Smooth muscle cell (in vitro differentiated cells): ENCODE data around the gene POLRMT. TPM values are rescaled to one million over a fixed set of nuclear protein-coding genes. Genes with fewer than 3 reads are reported as not detected.
"Not testable (repeated sequence)": the region's sequence is repeated elsewhere in the genome, so short reads cannot be mapped to it uniquely, and the experiment has no call there.

ENCODE experiments used
- DNase-seq: peaks from one replicate; lab custom pipeline; 2025; ENCODE audit not compliant: unreplicated experiment; lab: John Stamatoyannopoulos, UW
- H2AFZ ChIP-seq: fragments of 200-600 bp; sonication (generic); 2 replicates; pipeline ENCODE4 v1.6.0; 2016; ENCODE audit warnings: antibody characterized with exemption, low read depth, mild to moderate bottlenecking
- H3F3A ChIP-seq: fragments of 200-600 bp; sonication (generic); 2 replicates; pipeline ENCODE4 v1.6.0; 2017; ENCODE audit warnings: antibody characterized with exemption, low read depth
- H3K27ac ChIP-seq: fragments of 200-600 bp; sonication (generic); 2 replicates; pipeline ENCODE4 v1.5.1; 2016; ENCODE audit warnings: low read depth, mild to moderate bottlenecking
- H3K27me3 ChIP-seq: fragments of 200-600 bp; sonication (generic); 2 replicates; pipeline ENCODE4 v1.6.1; 2016; ENCODE audit warnings: low read depth, mild to moderate bottlenecking
- H3K36me3 ChIP-seq: fragments of 200-600 bp; sonication (generic); 2 replicates; pipeline ENCODE4 v1.5.1; 2016; ENCODE audit warnings: low read depth
- H3K4me1 ChIP-seq: fragments of 200-600 bp; sonication (generic); 2 replicates; pipeline ENCODE4 v1.5.1; 2016; ENCODE audit warnings: low read depth
- H3K4me2 ChIP-seq: fragments of 200-600 bp; sonication (generic); 2 replicates; pipeline ENCODE4 v1.6.0; 2016; ENCODE audit warnings: mild to moderate bottlenecking
- H3K4me3 ChIP-seq: fragments of 200-600 bp; sonication (generic); 2 replicates; pipeline ENCODE4 v1.5.1; 2016; ENCODE audit warnings: mild to moderate bottlenecking
- H3K79me2 ChIP-seq: fragments of 200-600 bp; sonication (generic); 2 replicates; pipeline ENCODE4 v1.6.0; 2016; ENCODE audit warnings: low read depth, mild to moderate bottlenecking
- H3K9ac ChIP-seq: fragments of 200-600 bp; sonication (generic); 2 replicates; pipeline ENCODE4 v1.6.0; 2016; ENCODE audit warnings: low read depth
- H3K9me3 ChIP-seq: fragments of 200-600 bp; sonication (generic); replicated peaks from 2 replicates; pipeline ENCODE4 v1.5.1; 2016; ENCODE audit warnings: low read depth
- H4K20me1 ChIP-seq: fragments of 200-600 bp; sonication (generic); 2 replicates; pipeline ENCODE4 v1.6.0; 2016; ENCODE audit warnings: low read depth
- CTCF ChIP-seq: fragments of 200-600 bp; sonication (generic); IDR thresholded peaks from 2 replicates; pipeline ENCODE4 v1.5.1; 2017; ENCODE audit warnings: borderline replicate concordance, mild to moderate bottlenecking, antibody characterized with exemption; ENCODE audit not compliant: insufficient read depth, poor library complexity, severe bottlenecking
- WGBS: methylation state at CpG from one replicate; pipeline ENCODE4 v1.1.7; 2016; ENCODE audit warnings: low lambda C conversion rate; 5-methylcytosine and 5-hydroxymethylcytosine counted together
- polyA plus RNA-seq: library from polyadenylated mRNA; unstranded; fragments of >200 nt; fragmentation: Nextera tagmentation; extraction: Ambion mirVana; gene quantifications from 2 replicates; pipeline ENCODE4 v1.2.1, GENCODE V29; 2016
- total RNA-seq: library from RNA; depleted of rRNA; stranded (reverse); fragments of >200 nt; gene quantifications from 2 replicates; pipeline ENCODE4 v1.2.3, GENCODE V29; 2014

POLRMT gene
- total and polyA plus RNA-seq, 2 experiments from 2014 or later: 23.8 to 74.2 TPM

- H3K27me3 ChIP-seq: peaks cover 31% of the 10 kb centered on the region
- H3K4me1 ChIP-seq: no peaks in the 10 kb centered on the region
- no peak overlapping the region for H2AFZ ChIP-seq
- no peak overlapping the region for H3K27ac ChIP-seq
- H3K36me3 ChIP-seq: no peaks in the 10 kb centered on the region
- peak overlapping the region; percentile 24 for H3K4me2 ChIP-seq
- peak; percentile 46 for DNase-seq
- 33% methylated on average over 41 of the region's 41 CpGs for WGBS
- TF ChIP-seq CTCF: peak; percentile 37
- no peaks in the 10 kb centered on the region for H3K9me3 ChIP-seq
- H3K4me3 ChIP-seq: no peak overlapping the region
- H3F3A ChIP-seq: no peaks in the 10 kb centered on the region
- no peaks in the 10 kb centered on the region for H3K79me2 ChIP-seq
- peaks cover 39% of the 10 kb centered on the region for H4K20me1 ChIP-seq
- no peak overlapping the region for H3K9ac ChIP-seq
These were observed 45.1 kb downstream of the POLRMT start for GRCh38 chr19:588093-588740.

GRCh38 chr19:585551-586110 lies 47.7 kb downstream of the POLRMT start:
- peaks cover 43% of the 10 kb centered on the region for H4K20me1 ChIP-seq
- no peak overlapping the region for H3K4me2 ChIP-seq
- H3K4me3 ChIP-seq: no peak overlapping the region
- no peaks in the 10 kb centered on the region for H3K4me1 ChIP-seq
- H2AFZ ChIP-seq: no peak overlapping the region
- no peak overlapping the region for H3K27ac ChIP-seq
- no peaks in the 10 kb centered on the region for H3K36me3 ChIP-seq
- peaks cover 19% of the 10 kb centered on the region for H3K27me3 ChIP-seq
- no peak overlapping the region for H3K9ac ChIP-seq
- H3F3A ChIP-seq: no peaks in the 10 kb centered on the region
- no peak for DNase-seq
- no peaks in the 10 kb centered on the region for H3K9me3 ChIP-seq
- 69% methylated on average over 10 of the region's 10 CpGs for WGBS
- TF ChIP-seq CTCF: no peak
- H3K79me2 ChIP-seq: no peaks in the 10 kb centered on the region

- not testable (repeated sequence) for H3K36me3 ChIP-seq, H3K4me2 ChIP-seq, H3K4me1 ChIP-seq, H3F3A ChIP-seq, H3K4me3 ChIP-seq, H2AFZ ChIP-seq, H3K9ac ChIP-seq, DNase-seq, H3K79me2 ChIP-seq, H3K9me3 ChIP-seq, H3K27ac ChIP-seq
- H3K27me3 ChIP-seq: peaks cover 16% of the 10 kb centered on the region
- WGBS: 89% methylated on average over 33 of the region's 34 CpGs
- peaks cover 45% of the 10 kb centered on the region for H4K20me1 ChIP-seq
These were observed 48.2 kb downstream of the POLRMT start for GRCh38 chr19:585146-585545.

DNA sequence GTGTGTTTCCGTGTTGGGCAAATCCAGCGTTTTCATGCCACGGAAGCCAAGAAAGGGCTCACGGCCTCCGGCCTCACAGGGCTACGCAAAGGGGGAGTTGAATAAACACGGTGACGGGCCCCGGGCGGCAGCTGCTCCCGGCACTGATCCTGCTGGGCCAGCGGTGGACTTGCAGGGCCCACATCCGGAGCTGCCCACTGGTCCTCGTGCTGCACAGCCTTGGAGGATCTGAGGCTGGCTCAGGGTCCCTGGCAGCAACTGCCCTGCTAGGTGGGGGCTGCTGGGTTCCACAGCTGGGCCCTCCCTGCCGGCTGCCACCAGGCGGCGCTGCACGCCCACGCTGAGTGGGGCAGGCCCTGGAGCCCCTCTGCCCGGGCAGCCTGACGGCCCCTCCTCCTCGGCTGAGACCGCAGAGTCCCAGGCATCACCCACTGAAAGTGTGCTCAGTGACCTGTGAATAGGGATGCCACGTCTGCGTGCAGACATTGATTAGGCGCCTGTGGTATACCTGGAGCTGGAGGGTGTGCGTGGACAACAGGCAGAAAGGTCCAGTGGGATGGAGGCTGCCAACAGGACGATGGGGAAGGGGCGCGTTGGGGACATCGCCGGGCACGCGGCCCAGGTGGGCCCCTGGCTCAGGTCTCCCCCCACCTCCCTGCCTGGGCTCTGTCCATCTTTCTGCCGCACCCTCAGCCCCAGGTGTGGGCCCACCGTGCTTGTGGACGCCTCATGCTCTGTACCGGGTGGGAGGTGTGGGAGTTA lies 48.9 kb downstream of the POLRMT start:
- H3K4me2 ChIP-seq: no peak overlapping the region
- no peak overlapping the region for H2AFZ ChIP-seq
- no peak overlapping the region for H3K27ac ChIP-seq
- peak; percentile 80 for TF ChIP-seq CTCF
- H3F3A ChIP-seq: no peaks in the 10 kb centered on the region
- no peaks in the 10 kb centered on the region for H3K4me1 ChIP-seq
- no peak overlapping the region for H3K4me3 ChIP-seq
- H3K27me3 ChIP-seq: peaks cover 16% of the 10 kb centered on the region
- 51% methylated on average over 31 of the region's 38 CpGs for WGBS
- DNase-seq: peak; percentile 20
- H3K79me2 ChIP-seq: peaks cover 12% of the 10 kb centered on the region
- H3K9ac ChIP-seq: no peak overlapping the region
- no peaks in the 10 kb centered on the region for H3K36me3 ChIP-seq
- no peaks in the 10 kb centered on the region for H3K9me3 ChIP-seq
- H4K20me1 ChIP-seq: peaks cover 52% of the 10 kb centered on the region
